Fibroblast of peridontal ligament (primary cell): ENCODE results near the gene DSCAM.
A peak's percentile ranks its signal among the peaks of the same experiment; 100 is the strongest.
"Not testable (repeated sequence)": the region's sequence is repeated elsewhere in the genome, so short reads cannot be mapped to it uniquely, and the experiment has no call there.

Source experiments
- DNase-seq: peaks from one replicate; pipeline ENCODE4 v3.0.0-alpha.2; 2010; ENCODE audit errors: extremely low read depth

The DSCAM gene

DNA sequence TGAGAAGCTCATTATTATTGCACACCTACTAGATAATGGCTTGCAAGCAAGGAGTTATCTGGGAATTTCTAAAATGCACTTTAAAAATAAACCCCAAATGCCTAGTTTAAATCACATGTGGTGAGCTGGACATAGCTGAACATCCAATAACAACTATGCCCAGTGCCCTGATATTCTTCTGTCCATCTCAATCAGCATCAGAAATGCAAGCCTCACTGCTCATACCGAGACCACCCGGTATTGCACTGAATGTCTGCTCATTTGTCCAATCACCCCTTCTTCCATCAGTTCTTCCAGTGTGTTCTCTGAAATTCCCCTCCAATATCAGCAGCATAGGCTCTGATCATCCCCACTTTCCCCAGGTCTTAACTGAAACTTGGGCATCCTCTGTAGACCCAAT is 383.8 kb downstream of the DSCAM start:
- no peak for DNase-seq

DNA sequence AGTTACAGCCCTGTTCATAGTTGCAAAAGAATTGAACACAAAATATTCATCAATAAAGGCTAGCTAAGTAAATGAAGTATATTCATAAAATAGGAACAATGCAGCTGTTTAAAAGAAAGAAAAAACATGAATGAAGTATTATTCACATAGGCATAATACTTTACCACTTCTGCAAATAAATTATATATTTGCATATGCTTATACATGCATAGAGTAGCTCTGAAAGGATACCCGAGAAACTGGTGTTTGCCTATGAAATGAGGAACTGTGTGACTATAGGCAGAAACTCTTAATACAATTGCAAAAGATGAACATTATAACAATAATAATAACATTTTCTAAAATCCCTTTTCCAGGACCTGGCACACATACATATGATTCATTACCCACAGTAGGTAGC is 385.9 kb downstream of the DSCAM start:
- no peak for DNase-seq

DNA sequence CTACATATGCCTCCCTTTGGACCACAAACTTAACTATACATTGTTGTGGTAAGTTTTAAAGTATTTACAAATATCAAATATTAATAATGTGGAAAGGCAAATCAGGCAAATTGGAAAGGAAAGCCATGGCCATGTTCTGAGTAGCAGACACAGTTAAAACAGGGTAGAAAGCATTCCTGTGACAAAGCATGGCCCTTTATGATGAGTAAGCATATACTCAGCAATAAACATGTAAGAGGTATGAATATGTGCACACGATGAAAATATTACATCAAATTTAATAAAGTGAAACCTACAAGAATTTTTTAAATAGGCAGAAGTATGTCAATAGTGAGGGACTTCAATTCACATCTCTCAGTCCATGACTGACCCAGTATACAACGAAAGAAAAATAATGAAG is 389.2 kb downstream of the DSCAM start:
- no peak for DNase-seq

DNA sequence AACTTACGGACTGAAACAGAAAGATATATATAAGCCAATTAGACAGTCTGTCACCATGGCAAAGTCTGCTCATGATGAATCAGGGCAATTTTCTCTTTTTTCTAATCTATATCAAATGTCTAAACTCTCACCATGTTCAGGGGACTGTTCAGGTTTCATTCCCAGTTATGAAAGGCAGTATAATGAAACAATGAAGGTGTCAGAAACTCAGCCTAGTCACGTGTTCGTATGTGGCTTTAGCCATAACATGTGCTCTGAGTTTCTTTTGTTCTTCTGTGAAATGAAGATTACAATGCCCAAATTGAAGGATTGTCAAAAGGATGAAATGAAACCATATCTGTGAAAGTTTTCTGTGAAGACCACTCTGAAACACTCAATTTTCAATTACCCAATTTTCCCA is 392.9 kb downstream of the DSCAM start:
- no peak for DNase-seq

DNA sequence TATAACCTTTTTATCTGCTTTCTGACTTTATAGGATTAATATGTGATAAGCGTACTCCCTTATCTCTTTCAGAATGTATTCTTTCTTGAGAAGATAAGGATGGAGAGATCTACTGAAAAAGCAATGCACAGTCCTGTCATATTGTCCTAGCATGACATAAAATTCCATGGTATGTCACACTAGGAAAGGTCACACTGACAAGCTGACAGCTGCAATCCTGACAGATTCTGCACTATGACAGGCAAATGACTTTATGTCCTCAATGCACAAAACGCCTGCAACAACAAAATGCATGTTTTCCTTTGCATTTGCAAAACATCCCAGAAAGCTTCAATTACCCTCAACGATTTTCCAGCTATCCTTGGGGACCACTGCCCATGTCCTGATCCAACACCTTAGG is 393.8 kb downstream of the DSCAM start:
- no peak for DNase-seq

DNA sequence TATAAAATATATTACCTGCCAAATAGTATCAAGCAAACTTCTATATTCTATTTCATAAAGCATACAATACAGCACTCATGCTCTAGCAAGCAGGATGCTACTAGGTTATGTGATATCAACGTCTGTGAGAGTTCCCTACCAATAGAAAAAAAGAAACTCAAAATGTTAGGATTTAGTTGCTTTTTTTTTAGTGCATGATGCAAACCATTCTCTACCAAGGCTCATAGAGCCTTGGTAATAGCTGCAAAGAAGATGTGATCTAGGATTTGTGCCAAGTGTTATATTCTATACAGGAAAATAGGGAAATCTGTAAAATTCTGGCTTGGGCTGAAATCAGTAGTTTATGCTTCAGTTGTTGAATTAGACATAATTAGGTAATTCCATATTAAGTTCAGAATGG is 394.4 kb downstream of the DSCAM start:
- DNase-seq = no peak

DNA sequence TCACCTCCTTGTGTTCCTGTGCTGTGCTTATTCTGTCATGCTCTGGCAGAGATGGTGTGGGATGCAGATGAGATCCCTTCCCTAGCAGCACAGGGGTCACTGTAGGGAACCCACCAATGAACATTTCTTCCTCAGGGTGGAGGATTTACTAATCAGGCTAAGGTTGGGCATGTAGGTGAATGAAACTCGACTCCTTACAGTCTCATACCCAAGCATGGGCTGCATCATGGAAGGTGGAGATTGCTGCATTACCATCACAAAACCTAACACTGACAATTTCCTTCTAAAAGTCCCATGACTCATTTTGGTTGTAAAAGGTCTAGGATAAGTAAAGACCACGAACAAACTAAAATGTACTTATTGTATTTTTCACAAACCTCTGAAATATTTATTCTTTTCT is 399.9 kb downstream of the DSCAM start:
- no peak for DNase-seq

DNA sequence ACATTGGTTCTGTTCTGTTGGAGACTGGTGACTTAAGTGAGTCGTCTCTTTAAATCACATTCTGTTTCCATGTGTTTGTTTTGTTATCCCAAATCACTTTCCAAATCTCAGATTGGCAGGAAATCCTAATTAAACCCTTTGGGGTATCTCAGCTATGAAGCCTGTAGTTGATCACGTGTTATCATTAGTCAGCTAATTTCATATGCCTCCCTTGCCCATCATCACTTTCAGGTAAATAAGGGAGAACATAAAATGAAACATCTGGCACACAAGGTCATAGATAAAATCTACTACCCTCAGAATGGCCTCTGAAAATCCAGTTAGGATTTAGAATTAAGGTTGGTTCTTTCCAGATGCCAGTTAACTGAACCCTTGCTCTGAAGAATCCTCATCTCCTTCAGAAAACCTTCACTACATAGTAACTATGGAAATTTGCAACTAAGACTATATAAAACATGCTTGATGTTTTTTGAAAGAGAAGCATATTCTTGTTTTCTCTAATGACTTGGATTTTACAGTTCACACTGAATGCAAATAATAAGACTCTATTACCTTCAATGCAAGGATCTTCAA is 401.5 kb downstream of the DSCAM start:
- DNase-seq = no peak

DNA sequence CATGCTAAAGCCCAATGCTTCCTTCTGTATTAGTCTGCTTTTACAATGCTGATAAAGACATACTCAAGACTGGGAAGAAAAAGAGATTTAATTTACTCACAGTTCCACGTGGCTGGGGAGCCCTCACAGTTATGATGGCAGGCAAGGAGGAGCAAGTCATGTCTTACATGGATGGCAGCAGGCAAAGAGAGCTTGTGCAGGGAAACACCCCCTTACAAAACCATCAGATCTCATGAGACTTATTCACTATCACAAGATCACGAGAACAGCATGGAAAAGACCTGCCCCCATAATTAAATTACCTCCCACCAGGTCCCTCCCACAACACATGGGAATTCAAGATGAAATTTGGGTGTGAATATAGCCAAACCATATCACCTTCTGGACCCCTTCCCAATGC is 407.4 kb downstream of the DSCAM start:
- not testable (repeated sequence) for DNase-seq

DNA sequence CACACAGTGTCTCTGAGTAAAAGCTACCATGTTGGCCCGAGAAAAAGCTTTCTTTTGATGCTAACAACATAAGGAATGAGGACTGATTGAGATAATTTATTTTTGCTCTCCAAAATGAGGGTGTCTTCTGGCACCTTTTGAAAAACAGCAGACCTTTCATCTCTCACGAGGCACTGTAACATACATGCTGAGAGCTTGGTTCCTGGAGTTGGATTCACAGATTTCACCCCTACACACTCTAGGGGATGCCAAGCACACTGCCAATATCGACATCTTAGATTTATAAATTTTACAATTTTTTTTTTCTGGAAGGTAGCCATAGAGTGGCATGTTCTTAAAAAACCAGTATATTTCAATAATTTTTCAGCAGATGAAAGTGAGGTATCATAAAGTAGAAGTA is 408.3 kb downstream of the DSCAM start:
- no peak for DNase-seq

DNA sequence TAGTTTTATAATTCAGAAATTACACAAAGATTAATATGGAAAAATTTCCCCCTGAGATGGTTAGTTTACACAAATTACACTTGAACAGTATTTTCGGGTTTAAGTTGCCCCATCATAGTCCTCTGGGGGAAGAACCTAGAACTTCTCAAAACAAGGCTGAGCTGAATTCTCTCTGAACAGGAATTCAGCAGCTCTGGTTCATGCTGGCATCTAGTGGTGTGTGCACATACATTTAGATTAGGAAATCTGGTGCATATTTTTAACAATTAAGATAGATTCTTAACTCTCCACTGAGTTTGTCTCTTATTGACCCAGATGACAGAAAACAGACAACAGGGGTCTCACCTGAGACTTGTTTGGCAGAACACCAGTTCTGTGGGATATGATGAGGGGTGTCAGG is 410.7 kb downstream of the DSCAM start:
- DNase-seq = no peak

DNA sequence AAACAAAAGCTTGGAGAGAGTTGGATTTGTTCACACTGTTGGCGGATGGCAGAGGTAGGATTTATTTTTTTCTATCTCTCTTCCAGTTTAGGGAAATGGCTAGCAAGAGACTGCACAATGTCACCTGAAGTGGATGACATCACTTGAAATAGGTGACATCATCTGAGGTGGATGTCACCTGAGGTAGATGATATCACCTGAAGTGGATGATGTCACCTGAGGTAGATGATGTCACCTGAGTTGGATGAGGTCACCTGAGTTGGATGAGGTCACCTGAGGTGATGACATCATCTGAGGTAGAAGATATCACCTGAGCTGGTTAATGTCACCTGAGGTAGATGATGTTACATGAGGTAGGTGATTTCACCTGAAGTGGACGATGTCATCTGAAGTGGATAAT is 413.4 kb downstream of the DSCAM start:
- no peak for DNase-seq

DNA sequence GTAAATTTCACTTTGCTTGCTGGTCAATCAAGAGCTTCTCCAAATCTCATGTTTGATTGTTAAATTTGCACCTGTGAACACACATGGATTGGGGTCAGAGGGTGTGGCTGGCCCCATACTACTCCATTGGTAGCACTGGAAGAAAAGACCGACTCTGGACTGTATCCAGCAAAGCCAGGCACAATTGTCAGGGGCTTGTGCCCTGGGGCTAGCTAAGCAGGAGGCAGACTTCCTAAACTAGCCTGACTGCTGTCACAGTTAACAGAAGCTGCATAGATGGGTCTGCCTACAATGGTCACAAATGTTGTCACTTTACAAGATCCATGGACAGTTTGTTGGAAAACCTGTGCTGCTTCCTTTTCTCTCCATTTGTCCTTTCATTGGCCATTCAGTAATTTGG is 421.0 kb downstream of the DSCAM start:
- DNase-seq = no peak

DNA sequence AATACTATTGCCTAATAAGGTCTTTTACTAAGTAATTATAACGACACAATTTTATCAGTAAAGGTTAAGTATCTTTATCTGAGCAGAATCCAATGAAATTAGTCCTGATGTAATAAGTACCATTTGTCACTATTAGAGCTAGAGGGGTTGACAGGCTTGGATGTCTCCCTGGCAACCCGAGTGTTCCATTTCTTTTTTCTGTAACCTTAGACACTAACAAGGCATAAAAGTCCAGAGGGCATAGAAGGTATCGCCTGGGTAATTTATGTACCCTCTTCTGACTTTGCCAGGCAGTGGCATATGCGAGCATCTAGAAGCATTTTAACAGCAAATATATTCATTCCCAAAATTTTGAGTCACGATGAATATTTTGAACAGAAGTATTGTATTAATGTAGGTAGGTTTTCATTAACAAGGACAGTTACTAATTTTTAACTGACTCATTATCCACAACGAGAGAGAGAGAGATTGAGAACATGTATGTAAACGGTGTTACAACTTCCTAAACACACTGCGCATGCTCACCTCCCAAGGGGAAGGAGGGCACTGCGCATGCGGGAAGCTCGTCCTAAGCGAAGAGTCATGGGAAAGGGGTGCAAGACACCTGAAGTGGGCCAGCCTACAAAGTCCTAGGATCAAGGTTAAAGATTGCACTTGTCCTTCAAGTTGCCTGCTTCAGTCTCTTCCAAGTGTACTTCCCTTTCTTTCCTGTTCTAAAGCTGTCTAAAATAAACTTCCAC is 423.9 kb downstream of the DSCAM start:
- DNase-seq = no peak

DNA sequence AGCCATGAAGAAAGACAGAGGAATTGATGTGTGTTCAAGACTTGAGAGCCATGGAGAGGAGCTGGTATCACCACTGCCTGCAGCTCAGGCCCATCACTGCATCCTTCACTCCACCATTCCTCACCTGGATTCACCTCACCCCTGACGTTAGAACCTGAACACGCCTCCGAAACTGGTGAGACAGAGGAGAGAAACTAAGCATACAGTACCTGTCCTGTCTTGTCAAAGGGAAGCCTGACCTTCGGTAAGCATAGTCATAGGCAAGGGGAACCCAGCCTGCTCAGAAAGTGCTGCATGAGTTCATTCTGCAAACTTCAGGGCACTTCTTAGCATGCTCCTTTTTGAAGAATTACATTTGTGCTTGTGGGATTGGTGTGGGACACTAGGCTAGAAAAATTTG is 425.8 kb downstream of the DSCAM start:
- DNase-seq = no peak

DNA sequence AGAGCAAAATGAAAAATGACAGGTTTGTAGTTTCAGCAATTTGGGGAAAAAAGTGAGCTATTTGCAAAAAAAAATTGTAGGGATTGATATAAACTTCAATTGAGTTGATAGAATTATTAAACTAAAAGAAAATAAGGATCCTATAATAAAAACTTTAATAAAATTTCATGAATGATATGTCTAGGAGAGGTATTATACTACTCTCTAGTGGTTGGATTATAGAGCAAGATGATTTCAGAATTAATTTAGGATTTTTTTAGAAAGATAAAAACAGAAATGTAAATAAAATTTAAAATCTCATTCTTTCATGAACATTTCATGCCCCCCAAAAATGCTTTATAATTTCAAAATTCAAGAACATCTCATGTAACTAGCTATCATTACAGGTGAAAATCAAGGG is 430.4 kb downstream of the DSCAM start:
- no peak for DNase-seq

DNA sequence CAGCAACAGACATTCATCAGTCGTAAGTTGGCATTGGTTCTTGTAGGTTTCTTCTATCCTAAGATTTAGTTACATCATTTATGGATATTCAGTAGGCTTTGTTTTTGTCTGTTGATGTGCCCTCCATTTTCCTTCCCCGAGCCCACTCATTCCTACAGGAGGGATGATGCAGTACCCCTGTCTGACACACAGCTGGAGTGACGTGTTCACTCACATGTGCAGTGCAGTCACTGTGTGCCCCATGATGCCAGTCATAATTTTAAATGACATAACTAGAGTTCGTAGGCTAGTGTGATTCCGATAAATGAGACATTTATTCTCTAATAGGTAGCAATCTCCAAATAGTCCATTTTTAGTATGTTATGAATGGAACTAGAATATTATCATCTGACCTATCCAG is 438.4 kb downstream of the DSCAM start:
- DNase-seq = no peak

DNA sequence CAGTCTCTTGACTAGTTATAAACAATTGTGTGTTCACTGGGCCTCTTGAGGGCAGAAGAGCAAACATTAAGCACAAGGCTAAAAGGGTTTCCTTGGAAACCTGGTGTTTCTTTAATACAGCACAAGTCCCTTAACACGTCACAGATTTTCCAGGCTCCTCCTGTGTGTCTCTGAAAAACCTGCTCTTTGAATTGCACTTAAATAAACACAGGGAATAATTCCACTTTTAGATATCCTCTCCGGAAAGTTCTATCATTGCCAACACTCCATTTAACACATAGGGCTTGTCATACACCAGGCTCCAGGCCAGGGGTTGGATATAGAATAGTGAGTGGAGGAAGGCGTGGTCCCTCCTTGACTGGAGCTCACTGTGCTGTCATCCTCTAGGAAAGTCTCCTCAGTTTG is 442.6 kb downstream of the DSCAM start:
- peak; percentile 8 for DNase-seq

DNA sequence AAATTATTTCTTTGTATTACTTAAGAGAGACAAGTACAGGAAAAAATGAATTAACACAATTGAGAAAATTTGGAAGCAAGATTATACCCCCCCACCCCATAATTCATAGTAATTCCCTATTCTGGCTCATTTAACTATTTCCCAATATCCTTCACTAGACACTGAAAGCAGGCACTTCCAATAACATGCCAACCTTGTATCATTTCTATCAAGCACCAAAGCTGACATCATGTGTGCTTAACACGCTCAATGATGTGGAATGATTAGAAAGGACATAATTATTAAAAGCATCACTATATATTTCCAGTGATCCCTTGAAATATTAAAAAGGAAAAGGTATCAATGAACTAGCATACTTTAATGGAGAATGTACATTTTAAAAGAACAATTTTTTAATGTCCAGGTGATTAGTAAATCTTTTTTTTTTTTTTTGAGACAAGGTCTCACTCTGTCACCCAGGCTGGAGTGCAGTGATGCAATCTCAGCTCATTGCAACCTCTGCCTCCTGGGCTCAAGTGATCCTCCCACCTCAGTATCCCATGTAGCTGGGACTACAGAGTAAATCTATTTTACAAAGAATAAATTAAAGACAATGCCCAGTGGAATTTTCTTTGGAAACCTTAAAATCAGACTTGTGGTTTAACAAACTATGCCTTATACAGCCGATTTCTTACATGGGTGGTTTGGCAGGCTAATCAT is 443.9 kb downstream of the DSCAM start:
- no peak for DNase-seq

DNA sequence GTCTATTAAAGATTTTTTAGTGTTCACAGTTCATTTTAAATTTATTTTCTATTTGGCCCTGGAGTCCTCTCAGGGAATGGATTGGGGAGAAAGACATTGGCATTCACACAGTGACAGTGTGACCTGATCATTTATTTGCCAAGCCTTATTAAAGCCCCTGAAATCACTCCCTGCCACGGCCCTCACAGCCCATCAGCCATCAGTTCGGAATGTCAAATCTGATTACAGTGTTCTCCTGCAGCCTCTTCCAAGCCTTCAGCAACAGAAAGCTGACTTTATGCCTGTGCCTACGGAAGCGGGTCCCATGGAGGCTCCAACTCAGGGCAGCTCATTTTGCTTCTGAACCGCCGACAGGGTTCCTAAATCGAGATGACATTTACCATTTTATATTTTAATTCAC is 451.2 kb downstream of the DSCAM start:
- no peak for DNase-seq

DNA sequence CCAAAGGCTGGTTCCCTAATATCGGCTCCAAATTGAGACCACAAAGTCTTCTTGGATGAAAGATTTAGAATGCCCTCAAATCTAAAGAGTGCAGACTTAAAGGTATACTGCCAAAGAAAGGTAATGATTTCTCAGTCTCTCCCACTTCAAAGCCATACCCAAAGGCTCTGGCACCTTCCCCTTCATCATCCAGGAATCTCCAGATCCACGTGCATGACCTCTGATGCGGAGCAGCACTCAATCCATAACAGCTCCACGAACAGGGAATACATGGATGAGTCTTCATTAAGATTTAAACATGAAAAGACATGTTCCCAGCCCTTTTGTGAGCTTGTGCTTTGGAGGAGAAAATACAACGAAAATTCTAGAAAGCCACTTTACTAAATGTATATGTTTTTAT is 453.9 kb downstream of the DSCAM start:
- no peak for DNase-seq

DNA sequence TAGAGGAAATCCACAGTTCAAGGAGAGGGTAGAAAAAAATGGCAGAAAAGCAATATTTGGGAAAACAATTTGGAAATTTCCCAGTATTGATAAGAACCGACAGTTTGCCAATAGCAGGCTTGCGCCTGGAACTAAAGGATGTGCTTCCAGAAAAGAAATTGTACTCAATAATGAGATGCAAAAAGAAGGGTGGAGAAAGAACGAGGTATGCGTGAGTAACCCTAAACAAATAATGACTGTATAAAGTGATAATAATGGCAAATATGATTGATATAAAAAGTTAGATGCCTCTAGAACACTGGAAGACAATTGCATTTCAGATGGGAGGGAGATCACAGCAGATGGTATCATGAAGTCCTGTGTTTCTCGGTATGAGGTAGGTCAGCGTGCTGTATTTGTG is 458.9 kb downstream of the DSCAM start:
- DNase-seq = no peak

DNA sequence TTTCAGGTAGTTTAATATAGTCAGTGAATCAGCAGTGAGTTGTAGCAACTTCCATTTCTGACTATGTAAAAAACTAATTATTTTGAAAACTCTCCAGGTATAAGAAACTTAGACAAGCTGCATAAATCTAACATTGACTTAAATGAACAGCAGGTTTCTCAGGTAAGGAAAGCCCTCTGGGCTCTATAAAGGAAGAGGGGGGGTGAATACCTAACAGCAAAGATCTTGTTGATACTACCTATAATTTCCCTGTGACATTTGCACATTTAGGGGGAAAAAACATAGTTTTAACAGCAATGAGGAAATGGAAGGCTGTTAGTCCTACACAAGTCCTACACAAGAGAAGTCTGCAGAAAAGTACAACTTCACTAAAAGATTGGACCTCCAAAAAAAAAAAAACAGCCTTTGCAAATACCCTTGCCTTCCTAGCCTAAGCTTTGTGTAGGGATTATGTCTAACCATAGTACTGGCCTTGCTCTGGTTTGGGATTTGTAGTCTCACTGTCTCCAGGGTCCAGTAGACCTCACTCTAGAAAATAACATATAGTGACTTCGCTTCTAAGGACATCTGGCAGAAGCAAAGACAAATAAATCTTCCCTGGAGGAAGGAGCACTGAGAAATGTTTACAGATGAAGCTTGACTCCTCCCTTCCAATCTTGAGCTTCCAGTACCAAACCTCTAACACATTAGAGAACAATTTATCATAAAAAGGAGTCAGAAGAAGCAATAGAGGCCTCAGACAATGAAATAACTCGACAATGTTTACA is 459.8 kb downstream of the DSCAM start:
- no peak for DNase-seq
